Inflammatory macrophage treated with lipopolysaccharide for 1 hour (primary cell): ENCODE results near the gene CDH4.

ENCODE experiments used
- DNase-seq, 2 donors: peaks; one replicate each; pipeline ENCODE4 v3.0.0-alpha.2; 2020 to 2022

Gene CDH4

GRCh38 chr20:61815176-61815575 is 563.1 kb downstream of the CDH4 start:
- DNase-seq: no peak

GRCh38 chr20:61815678-61816077 is 563.6 kb downstream of the CDH4 start:
- DNase-seq: no peak

- no peak for DNase-seq
Measured at GRCh38 chr20:61816606-61817460, 564.8 kb downstream of the CDH4 start.

GRCh38 chr20:61817575-61817974 is 565.5 kb downstream of the CDH4 start:
- no peak for DNase-seq

- DNase-seq: no peak
Measured at GRCh38 chr20:61818746-61819573, 566.9 kb downstream of the CDH4 start.

GRCh38 chr20:61819574-61819846 is 567.4 kb downstream of the CDH4 start:
- no peak for DNase-seq

GRCh38 chr20:61819921-61820825 is 568.1 kb downstream of the CDH4 start:
- DNase-seq: no peak

GRCh38 chr20:61821735-61822134 is 569.7 kb downstream of the CDH4 start:
- no peak for DNase-seq

- DNase-seq: no peak
Measured at GRCh38 chr20:61822396-61822795, 570.3 kb downstream of the CDH4 start.

- no peak for DNase-seq
Measured at GRCh38 chr20:61823242-61823641, 571.2 kb downstream of the CDH4 start.

- DNase-seq: no peak
Measured at GRCh38 chr20:61828891-61829290, 576.8 kb downstream of the CDH4 start.

- DNase-seq: no peak
Measured at GRCh38 chr20:61829526-61829925, 577.5 kb downstream of the CDH4 start.

GRCh38 chr20:61830241-61830930 is 578.3 kb downstream of the CDH4 start:
- no peak for DNase-seq

GRCh38 chr20:61830991-61831390 is 578.9 kb downstream of the CDH4 start:
- no peak for DNase-seq

GRCh38 chr20:61832181-61832580 is 580.1 kb downstream of the CDH4 start:
- no peak for DNase-seq

- no peak for DNase-seq
Measured at GRCh38 chr20:61833807-61834610, 581.9 kb downstream of the CDH4 start.

- DNase-seq: no peak
Measured at GRCh38 chr20:61835301-61835700, 583.2 kb downstream of the CDH4 start.

- DNase-seq: no peak
Measured at GRCh38 chr20:61835791-61836350, 583.8 kb downstream of the CDH4 start.

- no peak for DNase-seq
Measured at GRCh38 chr20:61837200-61837599, 585.1 kb downstream of the CDH4 start.

- DNase-seq: no peak
Measured at GRCh38 chr20:61839223-61839911, 587.3 kb downstream of the CDH4 start.
